Epithelial cell of proximal tubule (primary cell): ENCODE results near the gene SLC28A1. TPM values are rescaled to one million over a fixed set of nuclear protein-coding genes. Genes with fewer than 3 reads are reported as not detected.
A peak's percentile ranks its signal among the peaks of the same experiment; 100 is the strongest.

Experiments
- DNase-seq: peaks from one replicate; pipeline ENCODE4 v3.0.0-alpha.2; 2011; ENCODE audit warnings: low read depth
- H3K4me3 ChIP-seq: 2 replicates; pipeline ENCODE4 v1.5.1; 2011; ENCODE audit warnings: low read depth, mild to moderate bottlenecking, low read length
- CTCF ChIP-seq: conservative IDR thresholded peaks from 2 replicates; pipeline ENCODE4 v1.5.1; 2012; ENCODE audit warnings: low read depth, mild to moderate bottlenecking, low read length
- total RNA-seq: library from RNA; depleted of rRNA; stranded (reverse); fragments of >200 nt; gene quantifications from 2 replicates; pipeline ENCODE4 v1.2.3, GENCODE V29; 2015

Gene SLC28A1
- total RNA-seq, result not detected in 2 replicates

GRCh38 chr15:84883916-84884781 lies at the start of gene SLC28A1:
TSS of gene SLC28A1 (plus strand) at chr15:84884662. CDS start at chr15:84887761, 3,099 bp downstream.
- DNase-seq, result peak; percentile 48
- peak within 1 kb of the TSS; percentile 14 for H3K4me3 ChIP-seq
- peak; percentile 13 for TF ChIP-seq CTCF

GRCh38 chr15:84834969-84835368 lies 49.5 kb upstream of the SLC28A1 start:
- H3K4me3 ChIP-seq, result no peak overlapping the region
- no peak for TF ChIP-seq CTCF
- no peak for DNase-seq

GRCh38 chr15:84835661-84836337 lies 48.7 kb upstream of the SLC28A1 start:
- no peak overlapping the region for H3K4me3 ChIP-seq
- TF ChIP-seq CTCF, result no peak
- DNase-seq, result no peak

- no peak for DNase-seq
Observed at GRCh38 chr15:84836844-84837243, 47.6 kb upstream of the SLC28A1 start.

GRCh38 chr15:84839714-84840113 lies 44.7 kb upstream of the SLC28A1 start:
- no peak overlapping the region for H3K4me3 ChIP-seq
- no peak for DNase-seq
- no peak for TF ChIP-seq CTCF

More at GRCh38 chr15:84836844-84837243, 47.6 kb upstream of the SLC28A1 start:
- H3K4me3 ChIP-seq, result no peak overlapping the region
- no peak for TF ChIP-seq CTCF

- H3K4me3 ChIP-seq, result no peak overlapping the region
- DNase-seq, result no peak
- no peak for TF ChIP-seq CTCF
Observed at GRCh38 chr15:84840255-84840654, 44.2 kb upstream of the SLC28A1 start.
